HG03378 (cell line): ENCODE data around the gene NOTCH3.

Experiments used
- ATAC-seq: cut with Tn5 transposase; IDR thresholded peaks from one replicate; pipeline ENCODE4 v1.9.1; 2021; ENCODE audit warnings: mild to moderate bottlenecking, moderate library complexity; ENCODE audit not compliant: unreplicated experiment

The NOTCH3 gene

GRCh38 chr19:15200553-15201364, at the start of gene NOTCH3:
TSS of gene NOTCH3 (minus strand) at chr19:15200995. CDS start at chr19:15200905, 90 bp downstream.
- no peak for ATAC-seq

GRCh38 chr19:15250640-15250993, 49.8 kb upstream of the NOTCH3 start:
- ATAC-seq: no peak

- no peak for ATAC-seq
Measured at GRCh38 chr19:15249972-15250639, 49.3 kb upstream of the NOTCH3 start.

GRCh38 chr19:15249528-15249874, 48.7 kb upstream of the NOTCH3 start:
- no peak for ATAC-seq

- no peak for ATAC-seq
Measured at GRCh38 chr19:15248648-15249527, 48.1 kb upstream of the NOTCH3 start.

- ATAC-seq: no peak
Measured at GRCh38 chr19:15248106-15248505, 47.3 kb upstream of the NOTCH3 start.

GRCh38 chr19:15247107-15248014, 46.6 kb upstream of the NOTCH3 start:
- ATAC-seq: no peak

- no peak for ATAC-seq
Measured at GRCh38 chr19:15246198-15246481, 45.3 kb upstream of the NOTCH3 start.

GRCh38 chr19:15245370-15246197, 44.8 kb upstream of the NOTCH3 start:
- no peak for ATAC-seq

GRCh38 chr19:15244808-15245207, 44.0 kb upstream of the NOTCH3 start:
- ATAC-seq: no peak

- ATAC-seq: no peak
Measured at GRCh38 chr19:15244106-15244803, 43.5 kb upstream of the NOTCH3 start.

- no peak for ATAC-seq
Measured at GRCh38 chr19:15243236-15243957, 42.6 kb upstream of the NOTCH3 start.

GRCh38 chr19:15241259-15241910, 40.6 kb upstream of the NOTCH3 start:
- ATAC-seq: no peak

- no peak for ATAC-seq
Measured at GRCh38 chr19:15240515-15240914, 39.7 kb upstream of the NOTCH3 start.

GRCh38 chr19:15239337-15239949, 38.6 kb upstream of the NOTCH3 start:
- ATAC-seq: no peak

GRCh38 chr19:15238639-15239155, 37.9 kb upstream of the NOTCH3 start:
- ATAC-seq: no peak
